Neutrophil (primary cell): Measurements from ENCODE around the gene LRPPRC.

Source experiments
- H3K27ac ChIP-seq: fragments of 200-600 bp; sonication (generic); 2 replicates; pipeline ENCODE4 v1.5.1; 2016; ENCODE audit warnings: mild to moderate bottlenecking, moderate library complexity
- H3K27me3 ChIP-seq: fragments of 200-600 bp; sonication (generic); 2 replicates; pipeline ENCODE4 v1.6.0; 2016; ENCODE audit warnings: mild to moderate bottlenecking
- H3K36me3 ChIP-seq: fragments of 200-600 bp; sonication (generic); 2 replicates; pipeline ENCODE4 v1.5.1; 2017
- H3K4me1 ChIP-seq, 2 experiments: fragments of 200-600 bp in 1 of 2; sonication (generic) in 1 of 2; 1 replicate in 1 of 2; 2 replicates in 1 of 2; pipeline versions ENCODE4 v1.5.1 to v1.6.1; 2013 to 2016; ENCODE audit warnings: low read depth in 1 of 2, low read length in 1 of 2, mild to moderate bottlenecking in 1 of 2, moderate library complexity in 1 of 2; ENCODE audit not compliant: control insufficient read depth in 1 of 2, insufficient read depth in 1 of 2
- H3K4me3 ChIP-seq, 2 experiments: fragments of 200-600 bp in 1 of 2; sonication (generic) in 1 of 2; 1 replicate in 1 of 2; 2 replicates in 1 of 2; pipeline ENCODE4 v1.5.1; 2013 to 2016; ENCODE audit warnings: low read depth in 1 of 2, low read length in 1 of 2, mild to moderate bottlenecking in 1 of 2, moderate library complexity in 1 of 2
- H3K9me3 ChIP-seq: fragments of 200-600 bp; sonication (generic); 2 replicates; pipeline ENCODE4 v1.5.1; 2016
- CTCF ChIP-seq: fragments of 200-600 bp; sonication (generic); IDR thresholded peaks from 2 replicates; pipeline ENCODE4 v1.5.1; 2016; ENCODE audit warnings: antibody characterized with exemption

The LRPPRC gene

GRCh38 chr2:43848214-43848613 lies 147.6 kb downstream of the LRPPRC start:
- TF ChIP-seq CTCF, result no peak
- H3K9me3 ChIP-seq, result no peaks in the 10 kb centered on the region
- no peaks in the 10 kb centered on the region for H3K27me3 ChIP-seq
- no peak overlapping the region for H3K27ac ChIP-seq
- H3K4me3 ChIP-seq, result no peak overlapping the region
- no peaks in the 10 kb centered on the region for H3K36me3 ChIP-seq
- no peaks in the 10 kb centered on the region for H3K4me1 ChIP-seq

DNA sequence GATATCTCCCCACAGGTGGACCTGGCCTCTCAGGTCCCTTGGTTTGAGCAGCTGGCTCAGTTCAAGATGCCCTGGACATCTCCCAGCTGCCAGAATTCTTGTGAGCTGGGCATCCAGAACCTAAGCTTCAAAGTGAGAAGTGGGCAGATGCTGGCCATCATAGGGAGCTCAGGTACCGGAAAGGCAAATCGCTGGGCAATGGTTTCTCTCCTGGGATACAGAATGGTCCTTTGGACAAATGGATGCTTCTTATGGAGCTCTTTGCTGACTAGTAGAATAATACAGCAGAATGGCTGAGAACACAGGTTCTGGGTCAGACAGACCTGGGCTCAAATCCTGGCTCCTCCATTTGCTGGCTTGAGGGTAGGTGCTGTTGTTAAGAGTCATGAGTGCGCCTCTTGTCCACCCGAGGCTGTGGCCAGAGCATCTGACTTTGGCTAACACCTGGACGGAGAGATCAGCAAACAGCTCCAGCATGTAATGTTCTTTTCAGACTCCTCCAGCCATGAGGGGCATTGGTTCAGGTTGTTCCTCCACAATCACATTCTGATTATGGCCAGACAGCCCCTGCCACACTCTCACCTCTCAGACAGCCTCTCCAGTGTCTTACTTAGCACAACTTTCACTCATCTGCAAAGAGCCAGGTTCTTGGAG lies 149.5 kb downstream of the LRPPRC start:
- Histone ChIP-seq H3K4me1 (no peaks in the 10 kb centered on the region), H3K9me3 (no peaks in the 10 kb centered on the region), H3K4me3 (no peak overlapping the region), H3K27ac (no peak overlapping the region), H3K36me3 (no peaks in the 10 kb centered on the region), H3K27me3 (peaks cover 5% of the 10 kb centered on the region)
- TF ChIP-seq CTCF, result no peak

- Histone ChIP-seq H3K9me3 (no peaks in the 10 kb centered on the region), H3K27ac (no peak overlapping the region), H3K27me3 (peaks cover 5% of the 10 kb centered on the region), H3K4me3 (no peak overlapping the region), H3K4me1 (no peaks in the 10 kb centered on the region), H3K36me3 (no peaks in the 10 kb centered on the region)
- no peak for TF ChIP-seq CTCF
These were observed 150.6 kb downstream of the LRPPRC start for GRCh38 chr2:43845181-43845580.

DNA sequence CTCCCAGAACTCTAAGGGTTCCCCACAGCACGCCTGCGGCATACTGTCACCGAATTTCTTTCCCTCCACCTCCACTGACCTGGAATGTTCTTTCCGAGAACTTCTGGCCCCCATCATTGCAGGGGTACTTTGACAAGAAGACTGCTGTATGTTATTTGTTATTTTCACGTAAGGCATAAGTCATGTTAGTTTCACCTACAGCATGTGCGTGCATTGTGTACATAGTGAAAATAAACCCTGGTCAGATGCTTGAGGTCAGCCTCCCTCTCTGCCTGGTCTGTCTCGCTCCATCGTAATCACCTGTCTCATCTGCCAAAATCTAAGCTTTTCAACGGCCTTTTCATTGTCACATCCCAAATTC lies 152.9 kb downstream of the LRPPRC start:
- H3K27ac ChIP-seq, result no peak overlapping the region
- no peaks in the 10 kb centered on the region for H3K4me1 ChIP-seq
- H3K36me3 ChIP-seq, result no peaks in the 10 kb centered on the region
- peaks cover 5% of the 10 kb centered on the region for H3K27me3 ChIP-seq
- H3K9me3 ChIP-seq, result no peaks in the 10 kb centered on the region
- TF ChIP-seq CTCF, result no peak
- H3K4me3 ChIP-seq, result no peak overlapping the region

- H3K9me3 ChIP-seq, result no peaks in the 10 kb centered on the region
- no peak overlapping the region for H3K27ac ChIP-seq
- peaks cover 5% of the 10 kb centered on the region for H3K27me3 ChIP-seq
- no peak overlapping the region for H3K4me3 ChIP-seq
- H3K4me1 ChIP-seq, result no peaks in the 10 kb centered on the region
- no peaks in the 10 kb centered on the region for H3K36me3 ChIP-seq
- TF ChIP-seq CTCF, result no peak
These were observed 153.6 kb downstream of the LRPPRC start for GRCh38 chr2:43841949-43842865.
